NCI-H187 (cell line): ENCODE results near the gene MAGIX.

Experiments
- DNase-seq, 2 experiments: peaks; one replicate each; lab custom pipeline; 2025; lab: John Stamatoyannopoulos, UW

MAGIX gene

GRCh38 chrX:49184294-49185281 lies 22.0 kb downstream of the MAGIX start:
- DNase-seq = peak; percentile 27 to 52

DNA sequence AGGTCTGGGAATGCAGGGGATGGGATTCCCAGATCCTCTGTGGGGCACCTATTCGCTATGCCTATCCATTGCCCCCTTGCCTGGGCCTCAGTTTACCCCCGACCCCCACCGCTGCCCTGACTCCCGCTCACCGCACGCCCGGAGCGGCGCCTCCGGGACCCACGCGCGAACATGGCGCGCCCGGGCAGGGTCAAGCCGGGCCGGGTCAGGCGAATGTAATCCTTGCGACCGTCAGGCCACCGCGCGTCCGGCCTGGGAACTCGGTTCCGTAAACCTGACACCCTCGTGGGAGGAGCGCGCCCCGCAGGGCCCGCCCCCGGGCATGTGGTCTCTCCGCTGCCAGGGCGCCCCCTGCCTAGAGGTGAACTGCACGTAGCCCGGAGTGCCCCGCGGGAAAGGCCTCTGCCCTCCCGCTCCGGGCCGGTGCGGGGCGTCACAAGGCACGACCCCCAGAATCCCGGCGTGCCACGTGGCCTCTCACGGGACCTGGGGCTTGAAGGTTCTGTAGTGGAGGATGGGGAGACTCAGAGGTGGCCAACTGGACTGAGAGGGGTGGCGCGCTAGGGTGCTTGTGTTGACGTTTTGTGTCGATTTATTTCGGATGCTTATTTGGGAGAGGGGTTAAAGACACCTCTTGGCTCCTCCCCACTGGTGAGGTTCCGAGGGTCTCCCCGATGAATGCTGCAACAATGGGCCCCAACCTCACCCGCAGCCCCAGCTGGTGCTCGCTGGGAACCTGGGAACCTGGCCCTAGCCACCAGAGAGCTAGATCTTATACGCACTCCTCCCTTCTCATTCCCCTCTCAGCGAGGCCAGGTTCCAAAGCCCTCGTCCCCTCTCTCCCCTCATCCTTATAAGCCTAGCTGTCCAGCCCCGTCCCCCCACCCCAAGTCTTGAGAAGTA lies 23.8 kb downstream of the MAGIX start, which contains the start of gene PRICKLE3:
Gene PRICKLE3, minus strand, starts transcription at position 249 of the 903 bp plus-strand sequence. Its CDS starts 76 bp downstream, at position 173.
- no peak for DNase-seq

- no peak for DNase-seq
Measured at GRCh38 chrX:49187028-49187394, 24.5 kb downstream of the MAGIX start.

- DNase-seq = no peak
Measured at GRCh38 chrX:49187526-49187925, 25.0 kb downstream of the MAGIX start.

DNA sequence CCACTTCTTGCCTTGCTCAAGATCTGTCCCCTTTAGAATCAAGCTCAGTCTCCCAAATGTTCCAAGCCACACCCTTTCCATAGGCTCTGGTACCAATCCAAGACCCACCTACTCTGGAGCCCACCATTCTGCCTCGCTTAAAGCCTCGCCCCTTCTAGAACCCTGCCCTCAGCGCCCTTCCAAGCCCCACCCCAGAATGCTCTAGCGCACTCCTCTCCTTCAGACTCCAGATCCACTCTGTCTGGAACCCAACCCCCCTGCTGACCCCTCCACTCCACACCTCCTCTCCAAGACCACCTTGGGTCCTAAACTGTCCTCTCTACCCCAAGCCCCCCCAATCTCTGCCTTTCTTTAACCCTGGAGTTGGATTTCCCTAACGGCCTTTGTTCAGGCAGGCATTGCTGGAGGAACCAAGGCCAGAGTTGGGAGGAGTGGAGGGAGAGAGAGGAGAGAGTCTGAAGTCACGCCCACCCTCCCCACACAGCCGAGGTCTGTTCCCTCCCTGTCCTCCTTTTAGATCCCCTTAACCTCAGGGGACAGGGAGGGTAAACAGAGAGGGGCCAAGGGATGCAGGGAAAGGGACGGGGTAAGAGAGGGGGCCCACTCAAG lies 26.0 kb downstream of the MAGIX start:
- DNase-seq = no peak

DNA sequence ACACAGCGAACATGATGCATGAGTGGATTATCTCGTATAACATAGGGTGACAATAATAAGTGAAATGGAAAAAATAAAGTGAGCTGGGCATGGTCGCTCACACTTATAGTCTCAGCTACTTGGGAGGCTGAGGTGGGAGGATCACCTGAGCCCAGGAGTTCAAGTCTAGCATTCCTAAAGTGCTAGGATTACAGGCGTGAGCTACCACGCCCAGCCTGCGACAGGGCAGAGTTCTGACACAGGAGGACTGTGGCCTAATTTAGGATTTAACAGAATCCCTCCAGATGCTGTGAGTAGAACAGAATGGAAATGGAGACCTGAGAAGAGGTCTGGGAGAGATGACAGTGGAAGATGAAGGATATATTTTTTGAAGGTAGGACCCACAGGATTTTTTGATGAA lies 27.0 kb downstream of the MAGIX start:
- no peak for DNase-seq

GRCh38 chrX:49190821-49191573 lies 28.4 kb downstream of the MAGIX start:
- DNase-seq = peak; percentile 41 to 91

GRCh38 chrX:49191574-49192011 lies 29.0 kb downstream of the MAGIX start:
- no peak for DNase-seq

DNA sequence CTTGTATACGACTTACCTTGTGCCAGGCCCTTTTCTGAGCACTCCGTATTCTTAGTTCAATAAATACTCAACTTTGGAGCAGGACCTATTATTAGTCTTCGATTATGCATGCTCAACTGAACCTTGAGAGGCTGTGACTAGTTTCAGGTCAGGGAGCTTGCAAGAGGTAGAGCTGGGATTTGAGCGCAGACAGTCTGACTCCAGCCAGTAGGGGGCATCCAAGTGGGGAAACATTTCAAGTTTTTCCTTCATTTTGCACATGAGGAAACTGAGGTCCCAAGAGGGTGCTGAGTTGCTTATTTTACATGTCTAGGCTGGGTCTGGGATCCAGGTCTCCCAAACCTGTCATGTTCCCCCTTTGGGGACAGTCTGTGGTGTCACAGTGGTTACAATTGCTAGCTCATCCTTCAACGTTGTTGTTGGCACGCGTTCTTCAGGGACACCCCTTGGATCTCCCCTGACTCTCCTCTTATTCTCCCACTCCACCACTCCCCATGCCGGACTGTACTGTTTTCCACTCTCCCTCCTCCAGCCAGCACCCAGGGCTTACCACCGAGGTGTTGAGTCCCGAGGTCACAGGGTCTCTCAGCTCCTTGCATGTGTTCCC lies 30.3 kb downstream of the MAGIX start:
- DNase-seq = no peak

GRCh38 chrX:49193542-49193964 lies 31.0 kb downstream of the MAGIX start:
- DNase-seq = no peak

GRCh38 chrX:49197543-49198087 lies 35.1 kb downstream of the MAGIX start:
- DNase-seq = no peak

- DNase-seq = no peak
Measured at GRCh38 chrX:49198540-49199314, 36.2 kb downstream of the MAGIX start.

DNA sequence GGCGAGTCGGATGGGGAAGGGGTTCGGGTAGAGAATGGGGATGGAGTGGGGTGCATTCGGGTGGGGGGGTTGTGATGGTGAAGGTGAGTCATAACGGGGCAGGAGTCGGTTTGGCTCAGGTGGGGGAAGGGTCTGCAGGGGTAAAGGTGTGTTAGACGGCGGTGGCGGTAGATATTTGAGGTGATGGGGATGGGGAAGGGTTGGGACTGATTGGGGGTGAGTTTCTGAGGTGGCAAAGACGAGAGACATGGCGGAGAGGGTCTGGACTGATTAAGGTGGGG lies 36.7 kb downstream of the MAGIX start:
- no peak for DNase-seq

DNA sequence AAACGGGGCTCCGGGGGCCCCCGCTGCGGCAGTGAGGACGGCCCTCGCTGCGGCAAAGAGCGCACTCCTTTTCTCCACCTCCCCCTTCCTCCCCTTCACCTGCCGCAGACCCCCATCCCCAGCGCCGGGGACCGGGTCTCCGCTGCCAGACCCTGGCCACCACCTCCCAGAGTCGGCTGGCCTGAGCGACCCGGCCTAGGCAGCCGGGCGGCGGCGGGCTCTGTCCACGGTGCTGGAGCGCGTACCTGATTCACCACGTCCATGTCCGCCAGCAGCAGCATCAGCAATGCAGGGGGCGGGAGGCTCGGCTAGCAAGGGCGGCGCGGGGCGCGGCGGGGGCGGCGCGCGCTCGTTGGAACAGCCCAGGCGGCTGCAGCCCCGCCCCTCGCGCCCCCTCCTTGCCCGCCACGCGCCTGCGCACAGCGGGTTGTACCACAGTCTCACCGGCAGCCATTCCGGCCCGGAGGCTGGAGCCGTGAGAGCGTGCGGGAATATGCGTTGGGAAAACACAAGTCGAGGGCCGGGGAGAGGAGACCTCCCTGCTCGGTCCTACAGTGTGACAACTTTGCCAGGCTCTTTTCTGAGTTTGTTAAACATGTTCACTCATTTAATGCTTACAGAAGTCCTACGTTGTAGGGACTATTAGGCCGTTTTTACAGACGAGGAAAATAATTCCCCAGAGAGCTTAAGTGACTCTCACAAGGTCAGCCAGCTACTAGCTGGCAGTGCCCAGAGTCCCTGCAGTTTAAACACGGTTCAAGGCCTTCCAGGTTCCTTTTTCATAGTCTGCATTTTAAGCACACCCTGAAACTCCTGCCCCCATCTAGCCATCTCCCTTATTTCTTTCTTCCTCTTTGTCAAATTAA lies 37.6 kb downstream of the MAGIX start, which contains the start of gene SYP:
Gene SYP, minus strand, starts transcription at position 288 of the 866 bp plus-strand sequence. Its CDS starts 7 bp downstream, at position 281.
- DNase-seq = peak; percentile 6 to 7

- DNase-seq = no peak
Measured at GRCh38 chrX:49202022-49202421, 39.5 kb downstream of the MAGIX start.

DNA sequence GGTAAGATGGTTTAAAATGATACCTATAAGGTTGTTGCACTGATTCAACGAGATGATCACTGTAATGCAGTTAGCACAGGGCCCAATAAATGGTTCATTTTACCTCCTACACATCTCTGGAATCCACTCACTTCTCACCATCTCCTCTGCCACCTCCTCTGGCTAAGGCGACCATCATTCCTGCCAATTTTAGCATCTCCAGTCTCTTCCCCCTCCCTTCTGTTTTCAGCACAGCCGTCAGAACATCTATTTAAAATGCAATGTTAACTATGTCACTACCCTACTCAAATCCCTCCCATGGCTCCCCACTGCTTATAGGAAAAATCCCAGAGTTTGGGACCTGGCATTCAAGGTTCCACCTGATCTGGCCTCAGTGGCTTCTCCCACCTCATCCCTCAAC lies 41.0 kb downstream of the MAGIX start:
- no peak for DNase-seq

- DNase-seq = no peak
Measured at GRCh38 chrX:49204017-49204416, 41.5 kb downstream of the MAGIX start.

DNA sequence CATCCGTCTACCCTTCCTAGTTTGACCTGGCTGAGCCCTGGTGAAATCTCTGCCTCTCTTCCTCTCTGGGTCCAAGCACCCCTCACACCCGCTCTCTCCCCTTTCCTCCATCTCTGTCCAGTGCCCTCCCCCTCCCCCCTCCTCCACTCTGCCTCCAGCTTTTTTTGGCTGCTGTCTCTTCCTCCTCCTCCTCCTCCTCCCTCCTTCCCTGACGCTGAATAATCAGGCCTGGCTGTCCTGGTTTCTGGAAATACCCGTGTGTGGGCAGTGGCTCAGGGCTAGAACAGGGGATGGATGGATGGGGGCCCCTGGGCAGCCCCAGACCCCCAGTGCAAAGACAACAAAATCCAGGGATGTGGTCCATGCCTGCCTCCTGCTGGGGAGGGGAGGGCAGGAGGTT lies 42.2 kb downstream of the MAGIX start:
- DNase-seq = no peak

DNA sequence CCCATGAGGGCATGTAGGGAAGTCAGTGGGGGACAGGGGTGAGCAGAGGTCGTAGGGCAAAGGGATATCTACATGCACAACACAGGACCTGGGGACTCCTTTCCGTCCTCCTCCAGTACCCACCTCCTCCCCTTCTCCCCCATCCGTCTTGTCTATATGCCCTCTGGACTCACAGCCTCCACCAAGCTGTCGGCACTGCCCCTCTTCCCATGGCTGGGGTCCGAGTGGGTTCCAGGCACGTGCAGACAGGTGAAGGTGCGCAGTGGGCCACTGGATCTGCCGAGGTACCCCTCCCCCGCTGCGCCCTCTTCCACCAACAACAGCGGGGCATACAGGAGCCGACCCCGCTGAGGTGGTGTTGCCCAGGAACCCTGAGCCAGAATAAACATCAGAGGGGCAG lies 42.9 kb downstream of the MAGIX start:
- DNase-seq = no peak
